Rectal smooth muscle tissue (tissue), 1 donor: ENCODE data around the gene PEF1.
A peak's percentile ranks its signal among the peaks of the same experiment; 100 is the strongest.
"Not testable (repeated sequence)": the region's sequence is repeated elsewhere in the genome, so short reads cannot be mapped to it uniquely, and the experiment has no call there.

Source experiments
- H3K27ac ChIP-seq: one replicate; pipeline ENCODE4 v1.7.0; 2013; ENCODE audit warnings: low read depth, low read length, inconsistent platforms
- H3K27me3 ChIP-seq: one replicate; pipeline ENCODE4 v1.7.0; 2013; ENCODE audit warnings: low read length; ENCODE audit not compliant: control insufficient read depth, insufficient read depth
- H3K36me3 ChIP-seq: one replicate; pipeline ENCODE4 v1.7.0; 2013; ENCODE audit warnings: low read length; ENCODE audit not compliant: control insufficient read depth, insufficient read depth
- H3K4me1 ChIP-seq: one replicate; pipeline ENCODE4 v1.7.0; 2013; ENCODE audit warnings: low read length; ENCODE audit not compliant: control insufficient read depth, insufficient read depth
- H3K4me3 ChIP-seq: one replicate; pipeline ENCODE4 v1.7.0; 2013; ENCODE audit warnings: low read length
- H3K9ac ChIP-seq: one replicate; pipeline ENCODE4 v1.7.0; 2013; ENCODE audit warnings: low read length

The PEF1 gene

GRCh38 chr1:31587328-31587699 is 57.4 kb downstream of the PEF1 start:
- not testable (repeated sequence) for H3K36me3 ChIP-seq, H3K4me3 ChIP-seq, H3K9ac ChIP-seq, H3K27me3 ChIP-seq
- Histone ChIP-seq H3K27ac (peak overlapping the region; percentile 97), H3K4me1 (peaks cover 39% of the 10 kb centered on the region)

- Histone ChIP-seq H3K9ac (no peak overlapping the region), H3K27ac (peak overlapping the region; percentile 97), H3K4me3 (no peak overlapping the region), H3K4me1 (peaks cover 41% of the 10 kb centered on the region), H3K36me3 (peaks cover 7% of the 10 kb centered on the region), H3K27me3 (no peaks in the 10 kb centered on the region)
Observed at GRCh38 chr1:31586376-31587327, 58.0 kb downstream of the PEF1 start.

- no peak overlapping the region for H3K4me3 ChIP-seq
- H3K9ac ChIP-seq = no peak overlapping the region
- H3K4me1 ChIP-seq = peaks cover 48% of the 10 kb centered on the region
- no peaks in the 10 kb centered on the region for H3K27me3 ChIP-seq
- H3K27ac ChIP-seq = peak overlapping the region; percentile 97
- H3K36me3 ChIP-seq = peaks cover 7% of the 10 kb centered on the region
Observed at GRCh38 chr1:31585736-31586365, 58.8 kb downstream of the PEF1 start.

- no peak overlapping the region for H3K4me3 ChIP-seq
- peaks cover 7% of the 10 kb centered on the region for H3K36me3 ChIP-seq
- H3K4me1 ChIP-seq = peaks cover 54% of the 10 kb centered on the region
- no peak overlapping the region for H3K9ac ChIP-seq
- H3K27ac ChIP-seq = peak overlapping the region; percentile 97
- no peaks in the 10 kb centered on the region for H3K27me3 ChIP-seq
Observed at GRCh38 chr1:31584869-31585735, 59.6 kb downstream of the PEF1 start.

GRCh38 chr1:31583995-31584868 is 60.4 kb downstream of the PEF1 start:
- no peak overlapping the region for H3K9ac ChIP-seq
- H3K27ac ChIP-seq = peak overlapping the region; percentile 97
- H3K4me1 ChIP-seq = peaks cover 61% of the 10 kb centered on the region
- H3K27me3 ChIP-seq = no peaks in the 10 kb centered on the region
- H3K4me3 ChIP-seq = no peak overlapping the region
- peaks cover 7% of the 10 kb centered on the region for H3K36me3 ChIP-seq

GRCh38 chr1:31583082-31583994 is 61.3 kb downstream of the PEF1 start:
- H3K27ac ChIP-seq = peak overlapping the region; percentile 97
- H3K27me3 ChIP-seq = no peaks in the 10 kb centered on the region
- peaks cover 62% of the 10 kb centered on the region for H3K4me1 ChIP-seq
- H3K9ac ChIP-seq = no peak overlapping the region
- H3K4me3 ChIP-seq = no peak overlapping the region
- peaks cover 7% of the 10 kb centered on the region for H3K36me3 ChIP-seq

GRCh38 chr1:31581821-31582810 is 62.6 kb downstream of the PEF1 start:
- H3K9ac ChIP-seq = no peak overlapping the region
- H3K27me3 ChIP-seq = no peaks in the 10 kb centered on the region
- H3K36me3 ChIP-seq = peaks cover 7% of the 10 kb centered on the region
- peaks cover 54% of the 10 kb centered on the region for H3K4me1 ChIP-seq
- H3K4me3 ChIP-seq = no peak overlapping the region
- peak overlapping the region; percentile 97 for H3K27ac ChIP-seq

- Histone ChIP-seq H3K36me3 (peaks cover 7% of the 10 kb centered on the region), H3K9ac (peak overlapping the region; percentile 47), H3K27ac (peak overlapping the region; percentile 97), H3K4me1 (peaks cover 55% of the 10 kb centered on the region), H3K27me3 (no peaks in the 10 kb centered on the region), H3K4me3 (peak overlapping the region; percentile 34)
Observed at GRCh38 chr1:31580891-31581603, 63.6 kb downstream of the PEF1 start.

GRCh38 chr1:31580513-31580870 is 64.2 kb downstream of the PEF1 start:
- Histone ChIP-seq H3K9ac (no peak overlapping the region), H3K4me3 (peak overlapping the region; percentile 50), H3K27ac (peak overlapping the region; percentile 97), H3K4me1 (peaks cover 55% of the 10 kb centered on the region), H3K36me3 (peaks cover 7% of the 10 kb centered on the region), H3K27me3 (no peaks in the 10 kb centered on the region)
